Keratinocyte (primary cell): ENCODE data around the gene STON2. TPM values are rescaled to one million over a fixed set of nuclear protein-coding genes. Genes with fewer than 3 reads are reported as not detected.
A peak's percentile ranks its signal among the peaks of the same experiment; 100 is the strongest.

Source experiments
- DNase-seq: peaks from one replicate; pipeline ENCODE4 v3.0.0-alpha.2; 2011; ENCODE audit warnings: low read depth, missing footprints, low spot score
- FAIRE-seq: peaks from 2 replicates; lab custom pipeline; 2011; peaks lifted over from hg19 to GRCh38; lab: Jason Lieb, UNC
- H2AFZ ChIP-seq: 2 replicates; pipeline ENCODE4 v1.6.0; 2012; ENCODE audit warnings: low read length, control low read depth, inconsistent platforms; ENCODE audit not compliant: control insufficient read depth
- H3K27ac ChIP-seq: 2 replicates; pipeline ENCODE4 v1.5.1; 2011; ENCODE audit warnings: low read length; ENCODE audit not compliant: control insufficient read depth, insufficient read depth
- H3K27me3 ChIP-seq: 3 replicates; pipeline ENCODE4 v1.6.0; 2011; ENCODE audit warnings: low read length; ENCODE audit not compliant: control insufficient read depth, insufficient read depth; ENCODE audit errors: extremely low read depth
- H3K36me3 ChIP-seq, 2 experiments: 2 replicates in 1 of 2; 3 replicates in 1 of 2; pipeline ENCODE4 v1.5.1; 2011; ENCODE audit warnings: low read length in 2 of 2, mild to moderate bottlenecking in 1 of 2; ENCODE audit not compliant: control insufficient read depth in 2 of 2, insufficient read depth in 2 of 2; ENCODE audit errors: extremely low read depth in 1 of 2
- H3K4me1 ChIP-seq: 3 replicates; pipeline ENCODE4 v1.5.1; 2011; ENCODE audit warnings: low read length; ENCODE audit not compliant: control insufficient read depth, insufficient read depth; ENCODE audit errors: extremely low read depth
- H3K4me2 ChIP-seq: 3 replicates; pipeline ENCODE4 v1.6.0; 2011; ENCODE audit warnings: low read depth, low read length; ENCODE audit not compliant: control insufficient read depth, insufficient read depth; ENCODE audit errors: extremely low read depth
- H3K4me3 ChIP-seq, 3 experiments: fragments of 200-600 bp in 1 of 3; sonication (generic) in 1 of 3; 2 replicates in 2 of 3; 3 replicates in 1 of 3; pipeline ENCODE4 v1.5.1; 2011 to 2016; ENCODE audit warnings: low read length in 3 of 3, mild to moderate bottlenecking in 3 of 3, control low read depth in 2 of 3, inconsistent platforms in 1 of 3, low read depth in 1 of 3, mixed read lengths in 1 of 3, mixed run types in 1 of 3, moderate library complexity in 1 of 3; ENCODE audit not compliant: control insufficient read depth in 2 of 3, insufficient read depth in 2 of 3; ENCODE audit errors: extremely low read depth in 1 of 3
- H3K79me2 ChIP-seq: 2 replicates; pipeline ENCODE4 v1.6.0; 2012; ENCODE audit warnings: low read length; ENCODE audit not compliant: control insufficient read depth, insufficient read depth
- H3K9ac ChIP-seq: 3 replicates; pipeline ENCODE4 v1.6.0; 2011; ENCODE audit warnings: low read length; ENCODE audit not compliant: control insufficient read depth, insufficient read depth; ENCODE audit errors: extremely low read depth
- H3K9me1 ChIP-seq: 3 replicates; pipeline ENCODE4 v1.6.0; 2011; ENCODE audit warnings: low read length; ENCODE audit not compliant: control insufficient read depth, insufficient read depth; ENCODE audit errors: extremely low read depth
- H3K9me3 ChIP-seq: 2 replicates; pipeline ENCODE4 v1.5.1; 2012; ENCODE audit warnings: low read depth, low read length; ENCODE audit not compliant: control insufficient read depth
- H4K20me1 ChIP-seq: 3 replicates; pipeline ENCODE4 v1.6.0; 2011; ENCODE audit warnings: low read length; ENCODE audit not compliant: control insufficient read depth, insufficient read depth; ENCODE audit errors: extremely low read depth
- EZH2 ChIP-seq: IDR thresholded peaks from one replicate; pipeline ENCODE4 v1.6.1; 2012; ENCODE audit warnings: inconsistent platforms, mild to moderate bottlenecking, low read length, moderate library complexity
- dilution Hi-C: fragments of 300-500 bp; cut with MboI; formaldehyde crosslinking; loops from one replicate; pipeline ENCODE4 v1.7.0; 2020; ENCODE audit warnings: low sequenced_read_pairs; ENCODE audit not compliant: extremely low pct_ligation_motif_present
- polyA plus RNA-seq, 5 experiments: library from polyadenylated mRNA; depleted of rRNA in 3 of 5; stranded (reverse) in 3 of 5; stranded (forward) in 1 of 5; unstranded in 1 of 5; fragments of >200 nt; gene quantifications; 1 replicate in 1 of 5; 2 replicates in 3 of 5; 3 replicates in 1 of 5; pipeline versions ENCODE4 v1.2.1 to v1.2.3, GENCODE V29; 2011 to 2012; ENCODE audit warnings: missing spikeins in 2 of 5, low read depth in 1 of 5, low replicate concordance in 1 of 5
- TF ChIP-seq, protein P1 (sequence below), 3 experiments: IDR thresholded peaks in 1 of 3; conservative IDR thresholded peaks in 1 of 3; optimal IDR thresholded peaks in 1 of 3; 2 replicates in 2 of 3; 3 replicates in 1 of 3; pipeline versions ENCODE3 to v1.5.1; 2011; ENCODE audit warnings: low read length in 3 of 3, mild to moderate bottlenecking in 3 of 3, moderate library complexity in 2 of 3, control low read depth in 1 of 3, inconsistent platforms in 1 of 3; ENCODE audit not compliant: insufficient read depth in 2 of 3; ENCODE audit errors: extremely low read depth in 1 of 3

The STON2 gene
- polyA plus RNA-seq, 1 donor (not counting 4 experiments of a cell fraction or from before 2014, with no cell fraction given): 82.3 TPM

DNA sequence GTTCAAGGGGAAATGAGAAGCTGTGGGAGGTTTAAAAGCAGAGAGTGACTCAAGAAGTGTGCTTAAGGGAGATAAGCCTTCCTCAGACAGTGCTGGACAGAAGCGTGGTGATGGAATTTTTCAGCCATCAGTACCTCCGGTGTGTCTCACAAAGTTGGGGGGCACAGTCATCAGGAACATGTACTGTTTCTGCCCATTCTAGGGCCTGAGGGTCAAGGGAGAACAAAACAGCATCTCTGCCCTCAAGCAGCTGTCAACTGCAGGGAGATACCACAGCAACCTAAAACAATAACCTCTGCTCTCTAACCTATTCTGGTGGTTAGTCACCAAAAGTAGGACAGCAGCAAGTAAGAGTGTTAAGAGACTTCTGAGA lies 2.0 kb upstream of the STON2 start:
- dilution Hi-C loops: no loop called here
- FAIRE-seq (peak; percentile 26), DNase-seq (no peak)
- no peaks in the 10 kb centered on the region for H3K27me3 ChIP-seq
- no peaks in the 10 kb centered on the region for H4K20me1 ChIP-seq
- H3K36me3 ChIP-seq: peaks cover 2 to 3% of the 10 kb centered on the region in 2 experiments
- no peaks in the 10 kb centered on the region for H3K79me2 ChIP-seq
- peak overlapping the region; percentile 74 for H3K4me2 ChIP-seq
- H3K9ac ChIP-seq: peak overlapping the region; percentile 49
- TF ChIP-seq EZH2: no peak
- TF ChIP-seq, protein P1, sequence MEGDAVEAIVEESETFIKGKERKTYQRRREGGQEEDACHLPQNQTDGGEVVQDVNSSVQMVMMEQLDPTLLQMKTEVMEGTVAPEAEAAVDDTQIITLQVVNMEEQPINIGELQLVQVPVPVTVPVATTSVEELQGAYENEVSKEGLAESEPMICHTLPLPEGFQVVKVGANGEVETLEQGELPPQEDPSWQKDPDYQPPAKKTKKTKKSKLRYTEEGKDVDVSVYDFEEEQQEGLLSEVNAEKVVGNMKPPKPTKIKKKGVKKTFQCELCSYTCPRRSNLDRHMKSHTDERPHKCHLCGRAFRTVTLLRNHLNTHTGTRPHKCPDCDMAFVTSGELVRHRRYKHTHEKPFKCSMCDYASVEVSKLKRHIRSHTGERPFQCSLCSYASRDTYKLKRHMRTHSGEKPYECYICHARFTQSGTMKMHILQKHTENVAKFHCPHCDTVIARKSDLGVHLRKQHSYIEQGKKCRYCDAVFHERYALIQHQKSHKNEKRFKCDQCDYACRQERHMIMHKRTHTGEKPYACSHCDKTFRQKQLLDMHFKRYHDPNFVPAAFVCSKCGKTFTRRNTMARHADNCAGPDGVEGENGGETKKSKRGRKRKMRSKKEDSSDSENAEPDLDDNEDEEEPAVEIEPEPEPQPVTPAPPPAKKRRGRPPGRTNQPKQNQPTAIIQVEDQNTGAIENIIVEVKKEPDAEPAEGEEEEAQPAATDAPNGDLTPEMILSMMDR (optimal IDR thresholded peaks at IDR 0.05 in 1 of 3, IDR thresholded peaks at IDR 0.05 in 1 of 3, conservative IDR thresholded peaks at IDR 0.05 in 1 of 3; ENCODE audit: extremely low read depth in 1 of 3, insufficient read depth in 2 of 3, low read length in 3 of 3): no peak
- no peak overlapping the region for H3K4me3 ChIP-seq
- peaks cover 33% of the 10 kb centered on the region for H3K4me1 ChIP-seq
- H3K27ac ChIP-seq: peak overlapping the region; percentile 93
- no peaks in the 10 kb centered on the region for H3K9me3 ChIP-seq
- H3K9me1 ChIP-seq: no peaks in the 10 kb centered on the region
- no peak overlapping the region for H2AFZ ChIP-seq

DNA sequence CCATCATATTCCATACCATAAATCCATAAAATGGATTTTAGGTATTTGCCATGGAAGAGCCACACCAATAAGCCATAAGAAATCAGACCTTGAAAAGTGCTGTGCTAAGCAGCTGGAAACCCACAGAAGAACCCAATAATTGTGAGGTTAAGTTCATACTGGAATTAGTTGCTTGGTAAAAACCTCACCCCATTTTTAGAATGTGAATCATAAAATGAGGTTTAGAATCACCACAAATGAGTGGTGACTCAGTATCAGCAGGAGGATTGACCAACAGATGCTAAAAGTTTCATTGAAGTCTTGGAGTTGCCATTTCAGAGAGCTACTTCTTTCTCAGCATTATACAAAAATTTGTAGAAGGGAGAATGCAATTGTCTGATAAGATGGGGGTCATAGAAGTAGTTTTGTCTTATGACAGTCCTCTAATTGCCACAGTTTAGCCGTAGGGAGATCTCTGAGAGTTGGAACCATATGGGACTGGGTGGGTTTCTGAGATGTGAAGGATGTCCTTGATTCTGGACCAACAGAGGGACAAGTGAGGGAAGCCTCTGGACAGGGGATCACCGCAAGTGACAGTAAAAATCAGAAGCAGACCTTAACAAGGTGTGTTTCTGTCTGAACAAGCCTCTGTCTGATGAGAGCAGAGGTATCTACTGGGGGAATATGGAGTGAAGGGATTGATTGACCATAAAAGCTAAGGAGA lies 1.4 kb upstream of the STON2 start:
- no peaks in the 10 kb centered on the region for H3K27me3 ChIP-seq
- peak overlapping the region; percentile 93 for H3K27ac ChIP-seq
- peak overlapping the region; percentile 92 for H3K4me2 ChIP-seq
- H3K36me3 ChIP-seq: peaks cover 2 to 3% of the 10 kb centered on the region in 2 experiments
- H2AFZ ChIP-seq: no peak overlapping the region
- DNase-seq (peak; percentile 68), FAIRE-seq (peak; percentile 92)
- dilution Hi-C loops: no loop called here
- H3K9me1 ChIP-seq: no peaks in the 10 kb centered on the region
- no peaks in the 10 kb centered on the region for H3K9me3 ChIP-seq
- H4K20me1 ChIP-seq: no peaks in the 10 kb centered on the region
- H3K4me3 ChIP-seq: peak overlapping the region in 2 of 3 experiments; percentile 29 to 39
- TF ChIP-seq, protein P1 (optimal IDR thresholded peaks at IDR 0.05 in 1 of 3, IDR thresholded peaks at IDR 0.05 in 1 of 3, conservative IDR thresholded peaks at IDR 0.05 in 1 of 3; ENCODE audit: extremely low read depth in 1 of 3, insufficient read depth in 2 of 3, low read length in 3 of 3): no peak
- TF ChIP-seq EZH2: no peak
- H3K4me1 ChIP-seq: peaks cover 33% of the 10 kb centered on the region
- no peaks in the 10 kb centered on the region for H3K79me2 ChIP-seq
- H3K9ac ChIP-seq: peak overlapping the region; percentile 49
